Activated T-cell treated with anti-CD3 and anti-CD28 coated beads for 4 hours (primary cell): ENCODE results near the gene AQP1.

Experiments
- DNase-seq: peaks from one replicate; pipeline ENCODE4 v3.0.0-alpha.2; 2020

AQP1 gene

GRCh38 chr7:30907527-30908267, 4.0 kb upstream of the AQP1 start:
- DNase-seq: no peak

DNA sequence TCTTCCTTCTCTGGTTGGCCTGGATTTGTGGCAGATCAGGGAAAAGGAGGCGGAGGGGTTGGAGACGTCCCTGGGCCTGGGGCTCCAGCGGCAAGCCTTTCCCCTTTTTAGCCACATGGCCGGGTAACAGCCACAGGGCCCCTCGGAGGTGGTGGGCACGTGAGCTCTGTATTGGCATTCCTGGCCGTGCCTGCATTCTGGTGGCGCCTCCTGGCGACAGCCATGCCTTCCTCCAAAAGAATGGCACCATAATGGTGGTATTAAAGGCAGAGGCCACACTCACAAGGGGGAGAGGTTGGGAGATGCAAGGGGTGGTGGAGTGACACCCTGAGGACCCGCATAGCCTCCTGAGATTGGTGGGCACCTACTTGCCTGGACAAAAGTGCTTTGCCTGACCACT, 3.0 kb upstream of the AQP1 start:
- DNase-seq: no peak

DNA sequence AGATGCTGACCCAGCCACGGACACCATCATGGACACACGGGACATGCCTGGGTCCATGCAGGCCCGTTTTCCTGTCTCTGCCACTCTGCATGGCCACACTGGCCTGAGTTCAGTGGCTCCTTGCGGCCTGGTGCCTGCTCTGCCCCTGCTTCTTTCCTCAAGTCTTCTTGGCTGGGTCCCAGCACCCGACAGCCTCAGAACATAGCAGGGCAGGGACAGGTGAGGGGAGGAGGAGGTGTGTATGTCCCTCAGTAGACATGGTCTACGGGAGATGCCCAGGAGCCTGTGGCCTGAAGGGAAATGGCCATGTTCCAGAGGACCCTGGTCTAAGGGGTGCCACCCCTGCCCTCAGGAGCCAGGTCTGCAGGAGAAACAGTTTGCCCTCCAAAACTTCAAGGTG, 2.2 kb upstream of the AQP1 start:
- no peak for DNase-seq

- DNase-seq: no peak
Measured at GRCh38 chr7:30910411-30911073, 1.1 kb upstream of the AQP1 start.

GRCh38 chr7:30911133-30911532, 520 bp upstream of the AQP1 start:
- DNase-seq: no peak

- no peak for DNase-seq
Measured at GRCh38 chr7:30912021-30912730, 523 bp downstream of the AQP1 start.

DNA sequence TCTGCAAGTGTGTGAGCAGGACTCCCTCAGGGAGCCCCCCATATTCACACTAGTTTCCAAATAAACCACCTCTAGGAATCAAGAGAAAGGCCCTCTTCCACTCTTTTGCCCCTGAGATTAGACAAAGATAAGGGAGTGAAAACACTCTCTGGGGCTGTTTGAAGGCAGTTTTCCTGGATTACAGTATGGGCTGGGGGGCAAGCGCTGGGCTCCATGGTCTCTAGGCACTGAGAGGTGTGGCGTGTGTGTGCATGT, 1.0 kb downstream of the AQP1 start:
- DNase-seq: no peak

DNA sequence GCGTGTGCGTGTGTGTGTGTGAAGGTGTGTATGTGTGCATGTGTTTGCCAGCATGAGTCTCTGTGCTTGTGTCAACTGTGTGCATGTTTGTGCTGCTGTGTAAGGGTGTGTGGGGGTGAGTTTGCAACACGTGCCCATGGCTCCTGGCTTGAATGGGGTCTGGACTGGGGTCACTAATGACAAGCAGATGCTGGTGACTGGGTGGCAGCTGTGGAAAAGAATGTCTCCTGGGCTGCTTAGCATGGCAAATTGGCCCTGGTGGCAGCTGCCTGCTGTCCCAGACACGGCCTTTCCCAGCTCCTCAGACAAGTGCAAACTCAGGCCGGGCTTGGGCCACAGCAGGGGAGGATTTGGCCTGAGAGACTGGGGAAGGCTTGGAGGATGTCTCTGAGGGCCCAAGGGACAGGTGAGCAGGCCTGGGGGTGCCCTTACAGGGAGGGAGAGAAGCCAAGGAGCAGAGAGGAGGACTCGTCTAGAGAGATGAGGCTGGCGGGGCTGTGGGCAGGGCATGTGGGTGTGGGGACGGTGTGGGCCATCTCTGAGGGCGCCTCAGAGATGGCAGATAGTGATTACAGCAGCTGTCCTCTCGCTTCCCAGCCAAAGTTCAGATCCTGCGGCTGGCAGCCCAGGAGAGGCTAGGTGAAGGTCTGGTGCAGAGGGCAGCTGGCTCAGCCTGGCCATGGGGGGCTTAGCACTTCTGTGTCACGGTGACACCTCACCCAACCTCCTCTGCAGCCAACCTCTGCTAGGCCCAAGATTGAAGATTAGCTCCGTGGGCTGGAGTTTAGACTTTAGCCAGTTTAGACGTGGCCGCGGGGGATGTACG, 1.5 kb downstream of the AQP1 start:
- no peak for DNase-seq

DNA sequence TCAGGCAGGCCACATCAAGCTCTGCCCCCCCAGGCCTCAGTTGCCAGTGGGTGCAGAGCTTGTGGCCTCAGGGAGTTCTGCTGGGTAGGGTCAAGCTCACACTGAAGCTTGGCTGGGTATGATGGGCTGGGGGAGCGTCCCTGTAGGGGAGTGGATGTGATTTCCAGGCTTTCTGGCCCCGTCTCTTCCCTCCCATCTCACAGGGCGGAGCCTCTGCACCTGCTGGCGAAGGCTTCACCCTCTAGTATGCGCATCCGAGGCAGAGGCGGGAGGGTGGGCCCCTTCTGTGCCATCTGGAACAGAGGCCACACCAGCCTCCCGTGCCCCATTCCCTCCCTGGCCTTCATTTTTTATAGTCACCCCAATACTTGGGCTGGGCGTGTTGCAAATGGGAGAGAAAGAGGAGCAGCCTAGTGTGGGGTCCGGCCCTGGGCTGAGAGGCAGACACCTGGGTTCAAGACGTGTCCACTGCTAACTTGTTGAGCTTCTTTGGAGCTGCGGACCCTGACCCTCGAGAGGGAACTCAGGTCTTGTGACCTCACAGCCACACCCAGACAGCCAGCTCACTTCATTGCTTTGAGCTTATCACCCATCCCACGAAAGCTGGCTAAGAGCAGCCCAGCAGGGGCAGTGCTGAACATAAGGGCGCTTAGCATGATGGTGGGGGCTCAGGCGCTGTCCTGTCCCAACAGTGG, 2.3 kb downstream of the AQP1 start:
- no peak for DNase-seq

- DNase-seq: no peak
Measured at GRCh38 chr7:30914596-30914995, 2.9 kb downstream of the AQP1 start.

DNA sequence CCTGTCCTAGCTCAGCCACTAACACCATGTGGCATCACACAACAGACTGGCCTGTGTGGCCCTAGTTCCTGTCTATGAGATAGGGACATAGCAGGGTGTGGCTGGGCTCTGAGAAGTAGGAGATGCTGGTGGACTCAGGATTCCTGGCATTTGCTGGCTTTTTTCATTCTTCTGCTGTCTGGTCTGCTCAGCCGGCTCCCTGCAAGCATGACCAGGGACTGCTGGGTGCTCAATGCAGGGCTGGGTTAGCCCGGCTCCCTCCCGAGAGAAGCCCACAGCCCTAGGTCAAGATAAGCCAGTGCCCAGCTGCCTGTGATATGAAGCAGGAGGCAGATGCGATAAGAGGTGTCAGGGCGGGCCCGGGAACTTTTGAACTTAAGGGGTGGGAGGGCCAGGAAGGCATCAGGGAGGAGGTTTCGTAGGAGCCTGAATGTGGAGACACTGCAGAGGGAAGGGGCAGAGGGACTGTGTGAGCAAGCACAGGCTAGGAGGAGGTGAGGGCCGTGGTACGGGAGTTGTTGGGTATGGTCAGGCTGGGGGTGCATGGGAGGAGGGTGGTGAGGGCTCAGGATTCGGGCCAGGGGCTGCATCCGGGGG, 3.5 kb downstream of the AQP1 start:
- DNase-seq: no peak

- DNase-seq: no peak
Measured at GRCh38 chr7:30915751-30916150, 4.1 kb downstream of the AQP1 start.

GRCh38 chr7:30916255-30916654, 4.6 kb downstream of the AQP1 start:
- no peak for DNase-seq

GRCh38 chr7:30916767-30917166, 5.1 kb downstream of the AQP1 start:
- DNase-seq: no peak

DNA sequence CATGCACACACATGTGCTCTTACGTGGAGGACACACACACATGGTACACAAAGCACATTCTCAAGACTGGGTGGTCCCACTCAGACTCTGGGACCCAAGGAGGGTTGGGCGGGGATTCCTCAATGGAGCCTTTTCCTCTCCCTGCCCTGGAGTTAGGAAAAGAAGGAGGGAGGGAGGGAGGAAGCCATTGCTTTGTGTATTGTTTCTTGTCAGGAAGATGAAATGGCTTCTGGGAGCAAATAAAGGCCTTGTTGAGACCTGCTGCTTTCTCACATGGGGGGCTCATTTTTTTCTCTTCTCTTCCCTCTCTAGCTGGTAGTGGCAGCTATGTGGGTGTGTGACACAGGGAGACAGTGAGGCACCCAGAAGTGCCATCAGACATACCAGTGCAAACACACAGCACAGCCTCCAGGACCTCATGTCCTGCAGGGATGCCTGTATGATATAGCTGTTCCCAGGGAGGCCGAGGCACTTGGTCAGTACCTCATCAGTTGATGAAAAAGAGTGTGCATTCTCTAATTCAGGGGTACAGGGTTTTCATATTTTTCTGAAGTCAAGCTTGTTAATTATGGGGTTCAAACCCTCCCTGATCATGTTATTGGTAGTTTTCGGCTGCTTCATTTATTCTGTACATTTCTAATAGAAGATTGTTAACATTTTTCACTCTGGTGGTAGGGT, 5.7 kb downstream of the AQP1 start:
- DNase-seq: no peak

- no peak for DNase-seq
Measured at GRCh38 chr7:30918676-30919075, 7.0 kb downstream of the AQP1 start.

DNA sequence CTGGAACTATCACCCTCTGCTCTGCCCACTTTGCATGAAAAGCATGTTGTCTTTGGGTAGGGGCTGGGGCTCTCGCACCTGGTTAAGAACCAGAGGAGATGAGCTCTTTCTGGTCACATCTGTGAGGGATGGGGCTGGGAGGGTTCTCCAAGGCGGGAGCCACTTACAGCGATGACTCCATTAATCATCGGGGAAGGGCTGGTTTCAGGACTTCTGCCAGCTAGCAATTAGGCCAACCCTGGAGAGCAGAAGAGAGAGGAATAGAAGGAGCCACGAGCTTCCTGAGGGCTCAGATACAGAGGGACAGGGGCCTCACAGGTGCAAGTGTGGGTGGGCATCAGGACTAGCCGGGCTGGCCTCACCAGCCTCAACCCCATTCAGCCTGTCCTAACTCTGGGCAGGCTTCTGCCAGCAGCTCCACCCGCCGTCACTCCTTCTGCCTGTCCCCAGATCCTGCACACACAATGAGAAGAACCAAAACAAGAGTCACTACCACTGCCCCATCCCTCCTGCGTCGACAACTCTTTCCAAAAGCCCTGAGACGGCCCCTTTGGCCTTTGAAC, 8.4 kb downstream of the AQP1 start:
- no peak for DNase-seq

- DNase-seq: no peak
Measured at GRCh38 chr7:30920584-30921539, 9.2 kb downstream of the AQP1 start.

DNA sequence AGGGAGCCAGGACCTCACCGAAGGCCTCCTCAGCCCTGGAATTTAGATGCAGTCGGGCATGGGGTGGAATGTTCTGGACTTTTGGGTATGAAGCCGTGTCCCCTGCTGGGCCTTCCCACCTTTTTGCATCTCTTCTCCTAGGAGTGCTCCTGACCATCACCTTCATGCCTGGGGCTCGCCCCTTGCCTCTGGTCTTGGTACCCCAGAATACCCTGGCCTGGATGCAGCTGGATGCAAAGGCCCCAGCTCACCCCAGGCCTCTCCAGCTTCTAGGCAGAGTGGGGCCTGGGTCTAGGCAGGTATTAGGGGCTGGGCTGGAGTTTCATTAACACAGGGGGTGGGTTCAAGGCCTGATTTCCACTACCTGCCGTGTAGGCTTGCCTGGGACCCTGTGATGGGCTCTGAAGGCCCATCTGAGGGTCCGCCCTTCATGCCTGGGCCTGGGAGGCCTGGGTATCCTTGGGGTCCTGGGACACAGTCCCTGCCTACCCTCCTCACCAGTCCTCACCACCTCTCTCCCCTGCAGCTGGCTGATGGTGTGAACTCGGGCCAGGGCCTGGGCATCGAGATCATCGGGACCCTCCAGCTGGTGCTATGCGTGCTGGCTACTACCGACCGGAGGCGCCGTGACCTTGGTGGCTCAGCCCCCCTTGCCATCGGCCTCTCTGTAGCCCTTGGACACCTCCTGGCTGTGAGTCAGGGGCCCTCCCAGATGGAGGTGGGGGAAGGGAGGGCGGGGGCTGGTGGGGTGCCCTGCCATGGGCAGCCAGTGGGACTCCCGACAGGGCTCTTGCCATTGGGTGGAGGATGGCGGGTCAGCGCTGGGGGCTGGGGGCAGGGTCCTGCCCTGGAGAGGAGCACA, 10.1 kb downstream of the AQP1 start:
- no peak for DNase-seq
